Fibroblast of lung (primary cell): ENCODE measurements around the gene SORCS2. TPM values are rescaled to one million over a fixed set of nuclear protein-coding genes. Genes with fewer than 3 reads are reported as not detected.

ENCODE experiments used
- DNase-seq, 2 donors: peaks; one replicate each; pipeline versions ENCODE4 v3.0.0 to v3.0.0-alpha.2; 2010; ENCODE audit warnings: low read depth in 2 of 2
- H2AFZ ChIP-seq: 2 replicates; pipeline ENCODE4 v1.5.1; 2012; ENCODE audit warnings: low read length, control low read depth, inconsistent platforms
- H3K27ac ChIP-seq: 2 replicates; pipeline ENCODE4 v1.5.1; 2011; ENCODE audit warnings: low read length, control low read depth; ENCODE audit not compliant: insufficient read depth
- H3K27me3 ChIP-seq: 2 replicates; pipeline ENCODE4 v1.5.1; 2011; ENCODE audit warnings: mild to moderate bottlenecking, low read length; ENCODE audit not compliant: control insufficient read depth, insufficient read depth
- H3K36me3 ChIP-seq: 2 replicates; pipeline ENCODE4 v1.5.1; 2011; ENCODE audit warnings: low read length; ENCODE audit not compliant: control insufficient read depth, insufficient read depth
- H3K4me1 ChIP-seq: 2 replicates; pipeline ENCODE4 v1.5.1; 2011; ENCODE audit warnings: low read length; ENCODE audit not compliant: control insufficient read depth, insufficient read depth; ENCODE audit errors: extremely low read depth
- H3K4me2 ChIP-seq: 2 replicates; pipeline ENCODE4 v1.5.1; 2011; ENCODE audit warnings: low read length, control low read depth; ENCODE audit not compliant: insufficient read depth; ENCODE audit errors: extremely low read depth
- H3K4me3 ChIP-seq, 4 experiments: fragments of 200-600 bp in 1 of 4; sonication (generic) in 1 of 4; replicated peaks in 1 of 4; 2 replicates each; pipeline ENCODE4 v1.5.1; 2011 to 2016; ENCODE audit warnings: low read length in 4 of 4, low read depth in 3 of 4, mild to moderate bottlenecking in 3 of 4, control low read depth in 2 of 4, inconsistent platforms in 1 of 4, mixed read lengths in 1 of 4; ENCODE audit not compliant: insufficient read depth in 1 of 4; ENCODE audit errors: control extremely low read depth in 1 of 4
- H3K79me2 ChIP-seq: 2 replicates; pipeline ENCODE4 v1.5.1; 2012; ENCODE audit warnings: mild to moderate bottlenecking, low read length, inconsistent platforms; ENCODE audit not compliant: control insufficient read depth, insufficient read depth
- H3K9ac ChIP-seq: 2 replicates; pipeline ENCODE4 v1.5.1; 2011; ENCODE audit warnings: mild to moderate bottlenecking, low read length, control low read depth; ENCODE audit not compliant: insufficient read depth
- H3K9me3 ChIP-seq: 2 replicates; pipeline ENCODE4 v1.5.1; 2012; ENCODE audit warnings: low read depth, low read length; ENCODE audit not compliant: control insufficient read depth, insufficient read depth
- H4K20me1 ChIP-seq: 2 replicates; pipeline ENCODE4 v1.5.1; 2011; ENCODE audit warnings: low read length; ENCODE audit not compliant: control insufficient read depth, insufficient read depth; ENCODE audit errors: extremely low read depth
- EZH2 ChIP-seq: IDR thresholded peaks from 2 replicates; pipeline ENCODE4 v1.5.1; 2012; ENCODE audit warnings: low read length, control low read depth, mild to moderate bottlenecking; ENCODE audit errors: missing control alignments
- polyA plus RNA-seq, 2 donors: library from polyadenylated mRNA; depleted of rRNA in 1 of 2; stranded (reverse) in 1 of 2; unstranded in 1 of 2; fragments of >200 nt; gene quantifications; 2 replicates each; pipeline ENCODE4 v1.2.1, GENCODE V29; 2011 to 2012; ENCODE audit warnings: missing spikeins in 1 of 2
- total RNA-seq: library from RNA; depleted of rRNA; stranded (reverse); fragments of >200 nt; gene quantifications from 2 replicates; pipeline ENCODE4 v1.2.1, GENCODE V29; 2014
- TF ChIP-seq, protein P1 (sequence below), 2 donors: IDR thresholded peaks in 1 of 2; conservative IDR thresholded peaks in 1 of 2; 1 replicate in 1 of 2; 2 replicates in 1 of 2; pipeline ENCODE4 v1.5.1; 2011 to 2012; ENCODE audit warnings: low read length in 2 of 2, control low read depth in 1 of 2, inconsistent platforms in 1 of 2, low read depth in 1 of 2, mild to moderate bottlenecking in 1 of 2

Gene SORCS2
- total and polyA plus RNA-seq, 2 donors (not counting 1 experiment from before 2014, with no cell fraction given), result 0.17 to 0.41 TPM

DNA sequence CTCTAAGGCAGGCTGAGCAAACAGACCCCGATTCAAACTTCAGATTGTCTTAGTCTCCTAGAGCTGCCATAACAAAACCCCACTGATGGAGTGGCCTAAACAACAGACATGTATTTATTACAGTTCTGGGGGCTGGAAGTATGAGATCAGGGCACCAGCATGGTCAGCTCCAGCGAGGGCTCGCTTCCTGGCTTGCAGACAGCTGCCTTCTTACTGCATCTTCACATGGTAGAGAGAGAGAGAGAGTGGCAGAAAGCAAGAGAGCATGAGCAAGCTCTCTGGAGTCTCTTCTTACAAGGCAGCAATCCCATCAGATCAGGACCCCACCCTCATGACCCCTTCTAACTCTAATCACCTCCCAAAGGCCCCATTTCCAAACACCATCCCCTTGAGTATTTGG lies 22.3 kb upstream of the SORCS2 start:
- no peaks in the 10 kb centered on the region for H3K9me3 ChIP-seq
- DNase-seq, result no peak

DNA sequence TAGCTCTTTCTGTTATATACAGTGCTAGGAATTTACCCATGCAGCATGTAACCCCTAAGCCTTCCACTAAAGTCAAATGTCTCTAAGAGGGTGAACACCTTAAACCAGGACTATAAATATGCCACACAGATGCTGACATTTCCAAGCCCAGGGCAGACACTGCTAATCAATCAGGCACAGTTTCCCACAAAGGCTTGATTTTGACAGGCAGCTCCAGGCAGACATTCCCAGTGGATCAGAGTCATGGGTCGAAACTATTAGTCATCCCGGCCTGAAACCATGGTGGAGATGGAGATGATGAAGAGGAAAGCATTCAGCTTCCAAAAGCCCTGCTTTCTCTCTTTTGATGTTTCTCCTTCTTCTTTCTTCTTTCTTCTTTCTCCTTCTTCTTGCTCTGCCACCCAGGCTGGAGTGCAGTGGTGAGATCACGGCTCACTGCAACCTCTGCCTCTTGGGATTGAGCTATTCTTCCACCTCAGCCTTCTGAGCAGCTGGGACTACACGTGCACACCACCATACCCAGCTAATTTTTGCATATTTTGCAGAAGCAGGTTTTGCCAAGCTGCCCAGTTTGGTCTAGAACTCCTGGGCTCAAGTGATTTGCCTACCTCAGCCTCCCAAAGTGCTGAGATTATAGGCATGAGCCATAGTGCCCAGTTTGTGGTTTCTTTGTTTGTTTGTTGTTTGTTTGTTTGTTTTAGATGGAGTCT lies 21.0 kb upstream of the SORCS2 start:
- Histone ChIP-seq H3K79me2 (no peaks in the 10 kb centered on the region), H3K4me3 (no peak overlapping the region), H3K9me3 (no peaks in the 10 kb centered on the region), H3K27ac (no peak overlapping the region), H3K4me1 (no peaks in the 10 kb centered on the region), H2AFZ (no peak overlapping the region), H4K20me1 (no peaks in the 10 kb centered on the region), H3K27me3 (peaks cover 4% of the 10 kb centered on the region), H3K36me3 (no peaks in the 10 kb centered on the region), H3K9ac (no peak overlapping the region), H3K4me2 (no peak overlapping the region)
- DNase-seq, result peak in 1 of 2 donors; percentile 41
- TF ChIP-seq EZH2, result no peak
- TF ChIP-seq, protein P1, sequence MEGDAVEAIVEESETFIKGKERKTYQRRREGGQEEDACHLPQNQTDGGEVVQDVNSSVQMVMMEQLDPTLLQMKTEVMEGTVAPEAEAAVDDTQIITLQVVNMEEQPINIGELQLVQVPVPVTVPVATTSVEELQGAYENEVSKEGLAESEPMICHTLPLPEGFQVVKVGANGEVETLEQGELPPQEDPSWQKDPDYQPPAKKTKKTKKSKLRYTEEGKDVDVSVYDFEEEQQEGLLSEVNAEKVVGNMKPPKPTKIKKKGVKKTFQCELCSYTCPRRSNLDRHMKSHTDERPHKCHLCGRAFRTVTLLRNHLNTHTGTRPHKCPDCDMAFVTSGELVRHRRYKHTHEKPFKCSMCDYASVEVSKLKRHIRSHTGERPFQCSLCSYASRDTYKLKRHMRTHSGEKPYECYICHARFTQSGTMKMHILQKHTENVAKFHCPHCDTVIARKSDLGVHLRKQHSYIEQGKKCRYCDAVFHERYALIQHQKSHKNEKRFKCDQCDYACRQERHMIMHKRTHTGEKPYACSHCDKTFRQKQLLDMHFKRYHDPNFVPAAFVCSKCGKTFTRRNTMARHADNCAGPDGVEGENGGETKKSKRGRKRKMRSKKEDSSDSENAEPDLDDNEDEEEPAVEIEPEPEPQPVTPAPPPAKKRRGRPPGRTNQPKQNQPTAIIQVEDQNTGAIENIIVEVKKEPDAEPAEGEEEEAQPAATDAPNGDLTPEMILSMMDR (conservative IDR thresholded peaks at IDR 0.05 in 1 of 2, IDR thresholded peaks at IDR 0.05 in 1 of 2; ENCODE audit: low read depth in 1 of 2, low read length in 2 of 2), result no peak

More for the DNA sequence above, 22.3 kb upstream of the SORCS2 start:
- H3K27ac ChIP-seq, result no peak overlapping the region
- no peaks in the 10 kb centered on the region for H4K20me1 ChIP-seq
- H3K36me3 ChIP-seq, result no peaks in the 10 kb centered on the region
- no peak overlapping the region for H3K9ac ChIP-seq
- no peaks in the 10 kb centered on the region for H3K4me1 ChIP-seq
- H2AFZ ChIP-seq, result no peak overlapping the region
- H3K79me2 ChIP-seq, result no peaks in the 10 kb centered on the region
- no peak overlapping the region for H3K4me3 ChIP-seq
- no peak for TF ChIP-seq EZH2
- TF ChIP-seq, protein P1 (conservative IDR thresholded peaks at IDR 0.05 in 1 of 2, IDR thresholded peaks at IDR 0.05 in 1 of 2; ENCODE audit: low read depth in 1 of 2, low read length in 2 of 2), result no peak
- H3K4me2 ChIP-seq, result no peak overlapping the region
- H3K27me3 ChIP-seq, result peaks cover 4% of the 10 kb centered on the region

DNA sequence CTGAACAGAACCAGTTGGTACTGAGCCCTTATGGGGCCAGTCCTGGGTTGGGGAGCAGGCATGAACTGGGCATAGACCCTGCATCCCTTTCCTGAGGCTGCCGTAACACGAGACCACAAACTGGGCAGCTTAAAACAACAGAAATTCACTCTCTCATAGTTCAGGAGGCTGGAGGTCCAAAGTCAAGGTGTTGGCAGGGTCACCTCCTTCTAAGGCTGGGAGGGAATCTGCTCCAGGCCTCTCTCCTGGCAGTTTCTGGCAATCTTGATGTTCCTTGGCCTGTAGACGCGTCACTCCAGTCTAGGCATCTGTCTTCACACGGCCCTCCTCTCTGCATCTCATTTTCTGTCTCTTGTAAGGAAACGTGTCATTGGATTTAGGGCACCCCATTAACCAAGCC lies 19.8 kb upstream of the SORCS2 start:
- no peak overlapping the region for H2AFZ ChIP-seq
- TF ChIP-seq, protein P1 (conservative IDR thresholded peaks at IDR 0.05 in 1 of 2, IDR thresholded peaks at IDR 0.05 in 1 of 2; ENCODE audit: low read depth in 1 of 2, low read length in 2 of 2), result no peak
- no peak for TF ChIP-seq EZH2

More for the DNA sequence above, 19.8 kb upstream of the SORCS2 start:
- Histone ChIP-seq H3K27ac (no peak overlapping the region), H3K36me3 (no peaks in the 10 kb centered on the region), H3K9me3 (no peaks in the 10 kb centered on the region), H3K4me1 (no peaks in the 10 kb centered on the region), H3K27me3 (peaks cover 4% of the 10 kb centered on the region), H3K4me2 (no peak overlapping the region), H3K4me3 (no peak overlapping the region), H3K9ac (no peak overlapping the region), H3K79me2 (no peaks in the 10 kb centered on the region), H4K20me1 (no peaks in the 10 kb centered on the region)
- no peak for DNase-seq
